Right lung (tissue), 5 donors: Measurements from ENCODE around the gene ASPHD2. TPM values are rescaled to one million over a fixed set of nuclear protein-coding genes. Genes with fewer than 3 reads are reported as not detected.
"Not testable (repeated sequence)": the region's sequence is repeated elsewhere in the genome, so short reads cannot be mapped to it uniquely, and the experiment has no call there.

Experiments
- DNase-seq, 2 donors: peaks; one replicate each; pipeline ENCODE4 v3.0.0-alpha.2; 2013
- polyA plus RNA-seq, 5 donors: library from polyadenylated mRNA; unstranded; fragments of 120-200 nt; gene quantifications; one replicate each; pipeline versions ENCODE4 v1.2.1 to v1.2.3, GENCODE V29; 2013; ENCODE audit warnings: inconsistent platforms in 1 of 5, low replicate concordance in 1 of 5; ENCODE audit not compliant: insufficient read length in 5 of 5, insufficient read depth in 1 of 5

Gene ASPHD2
- polyA plus RNA-seq, 5 donors: 0.40 to 0.96 (median 0.63) TPM

DNA sequence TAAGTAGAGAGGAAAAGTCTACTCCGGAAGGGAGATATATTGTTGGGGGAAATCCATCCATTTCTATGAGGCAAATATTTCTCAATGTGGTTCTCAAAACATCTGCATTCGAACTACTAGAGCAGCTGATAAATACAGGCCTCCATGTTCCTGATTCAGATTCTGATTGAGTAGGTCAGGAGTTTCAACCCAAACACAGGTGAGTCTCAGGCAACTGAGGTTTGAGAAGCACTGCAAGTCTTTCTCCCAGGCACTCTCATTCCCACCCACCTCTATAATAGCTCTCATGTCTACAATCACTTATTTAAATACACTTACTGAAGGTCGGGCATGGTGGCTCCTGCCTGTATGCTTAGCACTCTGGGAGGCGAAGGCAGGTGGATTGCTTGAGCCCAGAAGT, 14.7 kb upstream of the ASPHD2 start:
- no peak for DNase-seq

DNA sequence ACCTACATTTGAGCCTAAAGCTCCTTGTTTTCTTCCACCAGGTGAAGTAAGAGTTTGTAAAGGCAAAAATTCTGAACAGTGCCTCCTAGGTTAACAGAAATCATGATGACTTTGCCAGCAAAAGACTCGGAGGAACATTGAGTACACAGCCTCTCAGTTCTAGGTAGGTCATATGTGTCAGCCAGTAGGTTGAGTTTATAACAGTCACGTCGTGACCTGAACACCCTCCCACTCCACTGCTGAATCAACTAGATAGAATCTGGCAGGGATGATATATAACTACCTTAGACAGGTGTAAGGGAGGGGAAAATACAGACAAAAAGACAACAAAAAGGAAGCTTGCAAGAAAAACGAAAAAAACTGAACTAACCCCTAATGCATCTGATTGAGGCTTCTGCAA, 12.8 kb upstream of the ASPHD2 start:
- DNase-seq: no peak

DNA sequence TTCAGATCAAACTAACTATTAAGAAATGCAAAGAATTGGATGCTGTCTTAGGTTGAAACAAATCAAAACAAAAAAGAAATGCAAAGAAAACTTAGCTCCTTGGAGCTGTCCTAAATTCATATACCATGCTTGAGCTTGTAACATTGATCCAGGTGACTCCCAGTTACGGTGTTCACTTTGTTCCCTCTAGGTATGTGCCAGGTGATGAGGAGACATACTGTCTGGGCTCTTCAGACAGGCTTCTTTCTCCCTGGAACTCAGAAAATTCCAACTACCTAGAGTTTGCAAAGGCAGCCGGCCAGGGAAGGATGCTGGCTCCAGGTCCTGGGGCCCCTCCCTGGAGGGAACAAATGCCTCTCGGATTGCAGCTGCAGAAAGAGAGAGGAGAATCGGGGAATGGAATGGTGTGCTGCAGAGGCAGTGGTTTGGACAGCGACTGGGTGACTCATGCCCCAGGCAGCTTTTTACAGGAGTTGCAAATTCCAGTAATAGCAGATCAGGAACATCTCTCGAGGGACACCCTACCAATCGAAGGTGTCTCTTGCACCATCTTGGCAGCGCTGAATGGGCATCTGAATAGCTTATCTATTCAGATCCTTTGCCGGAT, 12.3 kb upstream of the ASPHD2 start:
- no peak for DNase-seq

DNA sequence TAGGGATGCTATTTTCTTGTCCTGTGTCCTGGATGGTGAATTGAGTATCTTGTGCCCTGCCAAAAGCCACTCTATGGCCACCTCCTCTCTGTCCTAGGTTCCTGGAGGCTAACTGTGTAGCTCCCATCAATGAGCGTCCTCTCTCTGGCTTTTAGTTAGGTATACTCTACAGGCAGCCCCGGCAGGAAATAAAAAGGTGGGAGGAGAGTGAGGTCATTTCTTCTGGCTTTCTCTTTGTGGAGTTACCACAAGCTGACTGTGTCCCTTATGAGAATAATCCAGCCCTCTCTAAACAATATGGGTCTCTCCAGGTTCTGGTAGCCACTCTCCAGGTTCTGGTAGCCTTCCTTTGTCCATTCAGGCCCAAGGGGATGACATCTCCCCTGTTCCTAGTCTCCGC, 11.7 kb upstream of the ASPHD2 start:
- DNase-seq: no peak

DNA sequence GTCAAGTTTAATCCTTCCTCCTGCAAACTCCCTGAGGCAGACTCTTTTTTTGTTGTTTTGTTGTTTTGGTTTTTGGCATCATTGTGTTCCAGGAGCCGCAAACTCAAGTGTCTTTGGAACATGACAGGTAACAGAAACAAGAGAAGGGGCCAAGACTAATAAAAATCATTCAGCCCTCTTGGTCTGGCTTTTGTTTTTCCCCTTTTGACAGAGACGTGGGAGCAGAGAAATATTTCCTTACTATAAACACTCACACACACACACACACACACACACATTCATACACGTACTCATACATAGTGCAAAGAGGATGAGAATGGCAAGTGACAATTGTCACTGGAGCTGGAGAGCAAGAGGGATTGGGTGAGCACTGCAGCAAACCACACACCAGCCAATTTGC, 10.4 kb upstream of the ASPHD2 start:
- no peak for DNase-seq

DNA sequence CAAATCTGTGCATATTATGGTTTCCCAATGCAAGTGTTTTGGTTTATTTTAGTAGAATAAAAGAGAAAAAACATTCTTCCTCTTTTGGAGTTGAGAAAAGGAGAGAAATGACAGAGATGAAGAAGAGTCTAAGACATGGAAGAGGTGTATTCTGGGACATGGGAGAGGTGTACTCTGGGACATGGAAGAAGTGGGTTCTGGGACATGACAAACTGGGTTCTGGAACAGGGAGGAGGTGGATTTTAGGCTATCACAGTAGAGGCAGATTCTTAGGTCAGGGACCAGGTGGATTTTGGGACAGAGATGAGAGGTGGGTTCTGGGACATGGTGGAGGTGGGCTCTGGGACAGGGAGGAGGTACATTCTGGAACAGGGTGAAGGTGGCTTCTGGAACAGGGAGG, 2.1 kb upstream of the ASPHD2 start:
- no peak for DNase-seq

DNA sequence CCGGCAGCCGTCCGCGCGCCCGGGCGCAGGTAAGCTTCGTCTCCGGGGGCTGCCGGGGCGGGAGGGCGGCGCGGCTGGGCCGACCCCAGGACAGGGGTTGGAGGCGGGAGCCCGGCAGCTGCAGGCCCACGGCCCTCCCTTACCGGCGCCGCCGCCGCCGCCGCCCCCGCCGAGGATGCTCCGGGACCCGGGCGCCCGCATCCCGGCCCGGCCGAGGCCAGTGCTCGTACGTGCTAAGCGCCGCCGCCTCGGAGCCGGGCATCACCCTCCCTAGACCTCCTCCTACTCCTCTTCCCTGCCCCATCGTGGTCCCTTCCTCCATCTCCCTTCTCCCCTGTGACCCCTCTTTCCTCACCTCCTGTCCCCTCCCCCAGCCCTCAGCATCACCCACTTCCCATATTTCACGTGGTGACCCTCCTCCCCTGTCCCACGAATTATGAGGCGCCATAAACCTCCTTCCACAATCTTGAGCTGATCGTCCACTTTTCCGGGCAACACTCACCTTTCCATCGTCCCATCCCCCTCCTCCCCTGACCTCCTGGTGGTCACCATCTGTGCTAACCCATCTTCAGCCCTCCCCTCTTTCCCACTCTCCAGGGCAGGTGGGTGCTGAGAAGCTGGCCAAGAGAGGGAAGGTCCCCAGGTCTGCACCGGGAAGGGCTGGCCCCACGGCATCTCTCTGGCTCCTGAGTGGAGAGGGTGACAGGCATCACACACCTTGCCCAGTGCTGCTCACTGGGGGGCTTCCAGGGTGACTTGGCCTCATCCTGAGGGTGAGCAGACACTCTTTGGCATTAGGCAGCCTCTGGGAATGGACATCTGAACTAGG, 612 bp downstream of the ASPHD2 start:
- DNase-seq: no peak

DNA sequence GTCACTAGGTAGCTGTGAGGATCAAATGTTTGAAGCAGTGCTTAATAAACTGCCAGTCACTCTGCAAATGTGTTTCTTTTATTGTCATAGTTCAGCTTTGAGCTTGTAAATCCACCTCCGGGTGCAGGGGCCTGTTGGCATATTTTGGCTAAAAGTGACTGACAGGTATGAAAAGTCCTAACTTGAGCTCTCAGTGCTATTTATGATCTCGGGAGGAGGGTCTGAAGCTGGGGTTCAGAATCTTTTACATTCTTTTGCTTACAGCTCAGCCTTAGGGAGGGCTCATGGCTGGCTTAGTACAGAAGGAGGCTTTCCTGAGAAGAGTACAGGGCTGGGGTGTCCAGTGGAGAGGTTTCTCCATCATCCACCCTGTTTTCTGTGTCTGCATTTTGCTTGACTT, 1.5 kb downstream of the ASPHD2 start:
- DNase-seq: no peak

DNA sequence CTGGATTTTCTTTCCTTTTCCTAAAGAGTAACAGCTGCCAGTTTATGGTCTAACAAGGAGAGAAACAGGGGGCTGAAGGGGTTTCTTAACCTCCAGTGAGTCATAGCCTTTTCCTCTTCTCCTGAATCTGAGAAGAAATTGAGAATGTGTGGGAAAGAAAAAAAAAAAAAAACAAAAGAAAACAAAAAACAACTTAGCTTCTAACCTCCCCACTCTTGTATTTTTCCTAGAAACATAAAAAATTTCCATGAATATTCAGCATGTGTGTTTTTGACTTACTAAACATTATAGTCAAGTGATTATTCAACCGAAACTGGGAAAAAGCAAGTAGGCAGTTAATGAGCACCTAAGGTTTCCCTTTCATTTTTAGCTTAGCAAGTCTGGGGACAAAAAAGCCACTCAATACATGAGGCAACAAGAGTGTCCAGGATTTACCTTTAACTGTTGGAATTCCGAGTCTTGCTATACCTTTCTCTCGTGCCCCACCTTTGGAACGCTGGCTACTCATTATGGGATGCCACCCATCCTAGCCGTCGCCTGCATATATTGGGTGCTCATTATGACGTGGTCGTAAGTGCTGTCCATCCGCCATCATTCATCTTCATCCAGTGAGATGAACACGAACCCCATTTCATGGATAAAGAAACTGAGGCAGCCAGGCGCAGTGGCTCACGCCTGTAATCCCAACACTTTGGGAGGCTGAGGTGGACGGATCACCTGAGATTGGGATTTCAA, 2.4 kb downstream of the ASPHD2 start:
- DNase-seq: no peak

DNA sequence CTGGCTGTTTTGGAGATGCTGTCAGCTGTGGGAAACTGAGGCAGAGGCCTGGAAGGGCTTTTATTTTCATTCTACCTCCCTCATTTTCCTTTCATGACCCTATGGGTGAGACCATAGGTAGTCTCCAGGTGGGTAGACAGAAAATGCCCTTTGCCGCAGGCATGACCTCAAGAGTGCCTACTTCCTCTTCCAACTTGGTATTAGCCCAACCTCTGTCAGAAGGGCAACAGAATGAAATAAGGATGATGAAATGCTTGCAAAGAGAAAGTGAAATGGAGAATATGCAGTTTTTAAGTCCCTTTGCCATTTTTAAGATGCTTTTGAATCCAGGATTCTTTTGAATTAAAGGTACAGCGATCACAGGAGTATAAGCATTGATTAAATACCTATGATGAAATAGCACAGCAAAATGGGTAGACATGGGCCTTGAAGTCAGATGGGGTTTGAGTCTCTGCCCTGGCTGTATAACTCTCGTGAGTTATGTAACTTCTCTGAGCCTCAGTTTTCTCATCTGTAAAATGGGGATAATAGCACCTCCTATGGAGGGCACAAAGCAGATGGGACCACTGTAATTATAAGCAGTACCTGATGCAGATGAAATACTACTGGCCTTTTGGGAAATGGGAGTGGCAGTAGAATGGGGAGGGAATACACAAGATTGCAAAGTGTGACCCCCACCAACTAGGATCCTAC, 3.7 kb downstream of the ASPHD2 start:
- DNase-seq: no peak

DNA sequence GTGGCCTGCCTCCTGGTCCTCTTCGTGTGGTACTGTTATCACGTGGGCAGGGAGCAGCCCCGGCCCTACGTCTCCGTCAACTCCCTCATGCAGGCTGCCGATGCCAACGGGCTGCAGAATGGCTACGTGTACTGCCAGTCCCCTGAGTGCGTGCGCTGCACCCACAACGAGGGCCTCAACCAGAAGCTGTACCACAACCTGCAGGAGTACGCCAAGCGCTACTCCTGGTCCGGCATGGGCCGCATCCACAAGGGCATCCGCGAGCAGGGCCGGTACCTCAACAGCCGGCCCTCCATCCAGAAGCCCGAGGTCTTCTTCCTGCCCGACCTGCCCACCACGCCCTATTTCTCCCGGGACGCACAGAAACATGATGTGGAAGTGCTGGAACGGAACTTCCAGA, 4.7 kb downstream of the ASPHD2 start:
- DNase-seq: no peak

DNA sequence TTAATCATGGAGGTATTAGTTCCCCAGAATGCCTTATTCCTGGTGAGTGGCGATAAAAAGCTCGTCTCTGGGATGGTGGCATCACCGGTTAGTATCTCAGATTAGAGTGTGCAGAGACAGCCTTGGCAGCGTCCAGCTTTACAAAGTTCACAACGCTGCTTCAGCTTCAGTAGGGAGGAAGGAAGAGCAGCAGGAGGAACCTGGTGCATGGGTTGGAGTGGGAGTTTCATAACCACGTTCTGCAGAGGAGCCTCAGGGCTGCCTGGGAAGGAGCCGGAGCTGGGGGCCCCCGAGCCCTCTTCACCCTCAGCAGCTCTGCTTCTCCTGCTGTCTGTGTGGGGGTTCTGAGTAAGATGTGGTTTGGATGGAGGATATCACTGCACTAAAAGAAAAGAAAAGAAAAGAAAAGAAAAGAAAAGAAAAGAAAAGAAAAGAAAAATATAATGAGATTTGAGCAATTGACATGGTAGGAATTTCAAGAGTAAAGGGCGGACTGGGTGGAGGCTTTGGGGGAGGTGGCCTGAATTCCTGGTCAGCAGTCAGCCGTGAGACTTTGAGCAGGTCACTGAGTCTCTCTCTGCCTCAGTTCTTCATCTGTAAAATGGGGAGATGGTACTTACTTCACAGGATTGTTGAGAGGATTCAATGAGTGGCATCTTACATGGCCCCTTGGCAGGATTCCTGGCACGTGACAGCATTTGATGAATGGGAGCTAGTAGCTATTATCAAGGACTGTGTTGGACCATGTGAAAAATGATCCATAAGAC, 6.5 kb downstream of the ASPHD2 start:
- DNase-seq: no peak

DNA sequence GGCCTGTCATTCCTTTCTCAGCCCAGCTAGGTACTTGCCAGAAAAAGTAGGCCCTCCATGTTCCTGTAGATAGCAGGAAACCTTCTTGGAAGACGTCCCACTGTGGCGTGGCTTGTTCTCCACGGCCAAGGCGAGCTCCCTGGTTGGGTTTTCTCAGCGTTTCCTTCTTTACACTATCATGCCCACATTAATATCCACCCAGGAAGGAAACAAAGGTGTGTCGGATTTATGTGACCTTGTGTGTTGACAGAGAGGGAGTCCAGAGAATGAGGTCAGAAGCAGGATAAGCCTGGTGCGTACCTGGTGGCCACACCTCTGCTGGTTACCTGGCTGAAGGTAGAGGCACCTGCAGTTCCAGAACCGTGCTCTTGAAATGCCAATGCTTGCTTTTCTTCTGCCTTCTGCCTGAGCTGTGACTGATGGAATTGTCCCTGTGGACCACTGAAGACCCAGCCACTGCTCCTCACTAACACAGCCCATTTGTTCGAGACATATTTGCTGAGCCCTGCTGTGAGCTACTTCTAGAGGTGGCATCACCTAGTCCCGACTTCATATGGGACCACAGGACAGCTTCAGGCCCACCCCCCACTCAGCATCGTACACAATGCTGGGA, 7.9 kb downstream of the ASPHD2 start:
- no peak for DNase-seq

DNA sequence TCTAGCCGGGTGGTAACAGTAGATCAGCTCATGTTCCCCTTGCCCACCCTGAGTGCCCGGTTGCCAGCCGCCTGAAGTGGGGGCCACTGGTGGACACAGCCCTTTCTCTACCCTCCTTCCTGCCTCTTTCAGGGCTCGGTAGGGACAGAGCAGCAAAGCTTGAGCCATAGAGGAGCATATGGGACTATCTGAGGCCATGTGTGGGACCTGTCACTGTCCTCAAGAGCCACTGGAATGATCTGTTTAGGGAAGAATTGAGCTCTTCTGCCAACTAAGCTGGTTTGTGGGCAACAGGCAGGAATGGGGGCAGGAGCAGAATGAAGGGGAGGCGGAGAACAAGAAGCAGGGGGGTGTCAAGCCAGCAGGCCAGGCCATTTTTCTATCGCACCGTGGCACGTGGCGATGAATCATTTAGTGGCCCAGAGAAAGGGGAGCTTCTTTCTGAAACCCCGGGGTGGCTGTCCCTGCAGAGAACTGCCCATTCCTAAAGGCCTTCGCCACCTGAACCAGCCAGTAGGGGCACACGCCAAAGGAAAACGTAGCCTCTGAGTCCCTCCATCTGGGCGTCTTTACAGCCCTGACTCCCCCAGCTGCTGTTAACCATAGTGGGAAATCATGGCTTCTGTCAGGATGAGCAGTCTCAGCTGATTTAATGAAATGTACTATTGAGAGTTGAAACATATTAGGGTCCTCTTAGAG, 8.8 kb downstream of the ASPHD2 start:
- DNase-seq: no peak

DNA sequence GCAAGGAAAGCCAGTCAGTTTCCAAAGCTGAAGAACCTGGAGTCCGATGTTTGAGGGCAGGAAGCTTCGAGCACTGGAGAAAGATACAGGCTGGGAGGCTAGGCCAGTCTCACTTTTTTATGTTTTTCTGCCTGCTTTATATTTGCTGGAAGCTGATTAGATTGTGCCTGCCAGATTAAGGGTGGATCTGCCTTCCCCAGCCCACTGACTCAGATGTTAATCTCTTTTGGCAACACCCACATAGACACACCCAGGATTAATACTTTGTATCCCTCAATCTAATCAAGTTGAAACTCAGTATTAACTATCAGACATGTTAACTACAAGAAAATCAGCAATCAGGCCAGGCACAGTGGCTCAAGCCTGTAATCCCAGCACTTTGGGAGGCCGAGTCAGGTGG, 9.7 kb downstream of the ASPHD2 start:
- not testable (repeated sequence) for DNase-seq

DNA sequence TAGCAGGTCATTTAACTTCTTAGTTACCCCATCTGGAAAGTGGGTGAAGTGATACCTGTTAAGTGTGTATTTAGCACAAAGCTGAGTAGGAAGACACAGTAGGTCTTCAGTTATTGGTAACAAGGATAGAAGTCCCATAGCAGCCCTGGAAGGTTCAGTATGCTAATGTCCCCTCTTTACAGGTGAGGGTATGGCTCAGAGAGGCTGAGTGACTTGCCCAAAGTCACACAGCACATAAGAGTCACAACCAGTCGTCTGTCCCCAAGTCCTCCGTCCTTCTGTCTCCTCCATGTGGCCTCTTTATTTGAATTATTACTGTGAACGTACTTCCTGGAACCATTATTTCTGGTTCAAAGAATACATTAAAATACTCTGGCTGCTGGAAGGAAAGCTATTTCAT, 10.5 kb downstream of the ASPHD2 start:
- DNase-seq: no peak

DNA sequence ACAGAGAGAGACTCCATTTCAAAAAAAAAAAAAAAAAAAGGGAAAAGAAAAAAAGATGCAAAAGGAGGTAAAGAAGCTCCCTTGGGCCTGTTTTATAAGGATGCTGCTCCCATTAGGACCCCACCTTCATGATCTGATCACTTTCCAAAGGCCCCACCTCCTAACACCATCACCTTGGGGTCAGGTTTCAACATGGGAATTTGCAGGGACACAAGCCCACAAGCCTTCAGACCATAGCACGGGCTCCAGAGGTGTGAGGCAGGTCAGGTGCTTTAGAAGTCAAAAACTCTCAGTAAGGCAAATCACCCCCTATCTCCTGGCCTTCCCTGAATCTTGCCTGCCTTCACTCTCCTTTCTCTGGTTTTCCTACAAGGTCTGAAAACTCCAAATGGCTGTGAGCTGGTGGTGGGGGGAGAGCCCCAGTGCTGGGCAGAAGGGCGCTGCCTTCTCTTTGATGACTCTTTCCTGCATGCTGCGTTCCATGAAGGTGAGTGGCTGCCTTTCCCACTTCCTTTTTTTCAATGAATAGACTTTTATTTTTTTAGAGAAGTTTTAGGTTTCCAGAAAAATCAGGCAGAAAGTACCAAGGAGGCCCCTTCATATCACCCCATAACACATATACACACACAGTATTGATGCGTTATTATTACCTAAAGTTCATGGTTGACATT, 13.2 kb downstream of the ASPHD2 start:
- no peak for DNase-seq

DNA sequence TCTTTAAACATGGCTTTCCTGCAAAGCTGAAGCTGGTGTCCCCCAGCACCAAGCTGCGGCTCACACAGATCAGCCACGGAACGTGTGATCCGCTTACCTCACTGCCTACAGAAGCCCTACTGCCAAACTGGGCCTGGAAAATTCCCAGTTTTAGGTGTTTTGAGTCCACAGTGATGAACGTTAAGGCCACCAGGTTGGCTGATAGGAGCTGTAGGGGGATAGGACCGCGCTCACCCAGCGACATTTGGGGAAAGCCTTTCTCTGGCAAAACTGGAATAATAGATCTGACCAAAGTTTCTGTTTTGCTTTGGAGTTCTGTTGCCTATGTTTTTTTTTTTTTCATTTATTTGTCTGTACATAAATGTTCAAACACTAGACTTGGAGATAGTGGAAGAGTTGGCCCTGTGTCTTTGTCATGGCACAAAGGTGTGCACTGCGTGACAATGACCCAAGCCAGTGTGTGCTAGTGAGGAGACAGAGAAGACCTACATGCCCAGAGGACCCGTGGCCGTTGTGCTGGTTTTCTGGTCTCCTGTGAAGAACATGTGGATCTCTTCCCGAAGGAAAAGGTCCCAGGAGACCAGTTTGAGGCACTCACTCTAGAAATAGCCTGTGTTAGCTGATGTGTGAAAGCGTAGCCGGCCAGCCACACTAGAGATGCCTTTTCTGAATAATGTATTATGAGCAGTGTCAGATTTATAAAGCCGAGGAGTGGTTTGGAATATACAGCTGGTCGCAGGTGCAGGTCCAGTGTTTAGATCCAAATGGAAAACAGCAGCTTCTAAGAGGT, 15.0 kb downstream of the ASPHD2 start:
- no peak for DNase-seq

DNA sequence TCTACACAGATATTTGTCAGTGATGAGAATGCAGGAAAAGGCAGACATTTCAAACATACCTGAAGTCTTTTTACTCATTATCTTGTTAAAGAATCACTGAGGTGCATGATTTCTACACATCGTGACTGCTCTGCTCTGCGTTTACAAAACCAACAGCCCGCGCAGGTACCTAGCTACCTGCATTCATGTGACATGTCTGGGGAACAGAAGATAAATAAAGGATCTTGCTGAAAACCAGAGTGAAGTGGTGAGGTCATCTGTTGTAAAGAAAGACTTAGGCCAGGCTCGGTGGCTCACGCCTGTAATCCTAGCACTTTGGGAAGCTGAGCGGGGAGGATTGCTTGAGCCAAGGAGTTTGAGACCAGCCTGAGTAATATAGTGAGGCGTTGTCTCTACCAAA, 15.7 kb downstream of the ASPHD2 start:
- DNase-seq: no peak
